ENCODE measurements around the gene SLC5A6.

The SLC5A6 gene

DNA sequence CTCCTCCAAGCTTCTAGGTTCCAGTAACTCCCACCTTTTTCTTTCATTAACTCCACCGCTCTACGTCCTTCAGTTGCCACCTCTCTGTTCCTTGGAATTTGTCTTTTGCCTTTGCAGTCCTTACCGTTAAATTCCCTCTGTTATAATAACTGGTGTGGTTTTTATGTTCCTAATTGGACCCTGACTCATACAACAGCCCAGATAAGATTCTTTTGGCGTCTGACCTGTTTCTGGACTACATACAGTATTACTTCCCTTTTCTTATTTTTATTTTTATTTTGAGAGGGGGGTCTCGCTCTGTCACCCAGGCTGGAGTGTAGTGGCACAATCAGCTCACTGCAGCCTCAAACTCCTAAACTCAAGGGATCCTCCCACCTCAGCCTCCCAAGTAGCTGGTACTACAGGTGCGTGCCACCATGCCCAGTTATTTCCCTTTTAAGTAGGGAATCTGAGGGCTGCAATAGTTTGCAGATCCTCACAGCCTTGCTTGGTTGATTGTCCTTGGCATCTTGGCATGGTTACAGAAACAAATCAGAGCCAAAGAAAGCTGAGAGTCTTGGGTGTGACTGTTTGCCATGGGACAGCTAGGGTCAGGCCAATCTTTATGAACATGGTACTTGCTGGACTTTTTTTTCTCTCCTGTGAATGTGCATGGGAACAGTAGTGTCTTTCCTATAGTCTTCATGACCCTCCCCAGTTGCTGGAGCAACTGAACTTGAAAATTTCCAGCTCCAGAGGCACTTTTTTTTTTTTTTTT lies 41.3 kb downstream of the SLC5A6 start:
- no peak for DNase-seq

DNA sequence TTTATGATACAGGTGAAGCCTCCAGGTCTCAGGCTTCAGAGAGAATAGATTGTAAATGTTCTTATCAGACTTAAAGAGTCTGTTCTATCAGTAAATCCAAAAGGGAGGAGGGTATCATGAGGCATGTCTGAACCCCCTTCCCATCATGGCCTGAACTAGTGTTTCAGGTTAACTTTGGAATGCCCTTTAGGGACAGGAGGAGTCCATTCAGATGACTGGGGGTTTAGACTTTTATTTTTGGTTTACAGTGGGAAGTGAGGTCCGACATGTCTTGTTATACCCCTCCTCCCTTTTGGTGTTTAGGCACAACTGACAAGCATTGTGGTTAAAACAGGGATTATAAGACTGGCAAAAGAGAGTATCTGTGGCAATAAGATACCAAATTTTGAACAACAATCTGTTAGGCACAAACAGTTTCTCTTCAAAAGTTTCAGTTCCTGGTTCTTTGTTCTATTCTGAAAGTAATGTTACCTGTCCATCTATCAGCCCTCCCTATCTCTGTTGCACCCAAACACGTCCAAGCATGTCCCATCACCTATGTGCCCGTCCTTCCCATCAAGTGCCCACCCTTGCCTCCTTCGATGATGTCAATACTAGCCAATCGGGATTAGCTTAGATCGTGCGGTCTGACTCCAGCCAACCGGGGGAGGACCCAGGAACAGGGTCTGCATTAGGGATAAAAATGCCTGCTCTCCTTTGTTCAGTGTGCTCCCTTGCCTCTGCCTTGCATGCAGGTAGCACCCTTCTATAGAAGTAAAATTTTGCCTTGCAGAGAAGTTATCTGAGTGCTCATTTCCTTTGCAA lies 46.9 kb downstream of the SLC5A6 start:
- DNase-seq, result no peak

DNA sequence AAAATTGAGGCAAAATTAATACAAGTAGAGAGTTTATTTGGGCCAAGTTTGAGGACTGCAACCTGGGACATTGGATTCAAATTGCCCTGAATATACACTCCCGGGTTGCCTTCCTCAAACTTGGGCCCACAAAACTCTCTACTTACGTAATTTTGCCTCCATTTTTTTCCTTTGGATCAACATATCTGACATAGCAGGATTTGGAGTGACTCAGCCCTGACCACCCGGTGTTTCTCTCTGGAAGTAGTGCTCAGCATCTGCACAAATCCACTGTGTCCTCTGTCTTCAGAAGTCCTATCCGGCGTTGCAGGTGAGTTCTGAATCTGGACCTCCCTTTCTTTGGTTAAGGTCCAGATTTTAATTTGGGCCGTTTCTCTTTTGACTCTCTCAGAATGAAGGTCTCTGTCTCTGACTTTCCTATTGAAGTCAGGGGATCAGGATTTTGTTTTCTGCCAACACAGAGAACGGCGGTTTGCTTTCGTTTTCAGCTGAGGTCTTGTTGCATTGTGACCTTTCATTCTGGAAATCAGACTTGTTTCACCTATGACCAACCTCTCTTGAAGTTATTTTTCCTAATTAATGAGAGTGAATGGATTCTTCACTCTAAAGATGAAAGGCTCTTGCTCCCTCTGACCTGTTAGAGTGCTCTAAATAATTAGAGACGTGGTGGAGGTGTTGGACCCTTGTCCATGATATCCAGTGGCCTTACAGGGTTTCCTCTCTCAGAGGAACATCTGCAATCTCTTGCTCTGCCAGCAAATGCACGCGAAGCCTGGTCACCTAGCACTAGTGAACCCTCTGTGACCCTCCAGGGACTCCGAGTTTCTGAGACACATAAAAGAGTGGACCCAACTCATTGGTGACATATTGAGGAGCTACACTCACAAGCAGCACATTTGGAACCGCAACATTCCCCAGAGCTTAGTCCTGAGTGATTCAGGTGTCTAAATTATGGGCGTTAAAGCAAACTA lies 49.6 kb downstream of the SLC5A6 start:
- DNase-seq, result no peak

DNA sequence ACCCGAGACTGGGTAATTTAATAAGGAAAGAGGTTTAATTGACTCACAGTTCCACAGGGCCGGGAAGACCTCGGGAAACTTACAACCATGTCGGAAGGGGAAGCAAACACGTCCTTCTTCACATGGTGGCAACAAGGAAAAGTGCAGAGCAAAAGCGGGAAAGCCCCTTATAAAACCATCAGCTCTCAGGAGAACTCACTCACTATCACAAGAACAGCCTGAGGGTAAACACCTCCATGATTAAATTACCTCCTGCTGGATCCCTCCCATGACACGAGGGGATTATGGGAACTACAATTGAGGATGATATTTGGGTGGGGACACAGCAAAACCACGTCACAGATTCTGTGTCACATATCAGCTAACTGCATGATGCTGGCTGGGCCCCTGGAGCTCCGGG lies 51.9 kb downstream of the SLC5A6 start:
- no peak for DNase-seq

DNA sequence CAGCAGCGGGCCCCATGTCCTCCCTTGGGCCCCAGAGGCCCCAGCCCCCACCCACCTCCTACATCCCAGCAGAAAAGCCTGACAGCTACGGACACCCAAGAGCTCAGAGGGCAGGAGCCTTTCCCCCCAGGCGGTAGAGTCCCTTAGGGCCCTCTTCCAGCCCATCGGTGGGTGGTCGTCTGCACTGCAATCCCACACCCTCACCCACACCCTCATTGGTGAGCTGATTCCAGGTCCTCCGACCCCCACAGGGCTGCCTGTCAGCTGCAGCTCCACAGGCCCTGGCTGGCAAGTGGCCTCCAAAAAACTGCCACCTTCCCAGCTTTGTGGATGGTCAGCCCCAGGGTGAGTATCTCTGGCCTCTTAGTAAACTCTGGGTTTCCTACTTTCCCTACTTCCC lies 52.8 kb downstream of the SLC5A6 start:
- no peak for DNase-seq

DNA sequence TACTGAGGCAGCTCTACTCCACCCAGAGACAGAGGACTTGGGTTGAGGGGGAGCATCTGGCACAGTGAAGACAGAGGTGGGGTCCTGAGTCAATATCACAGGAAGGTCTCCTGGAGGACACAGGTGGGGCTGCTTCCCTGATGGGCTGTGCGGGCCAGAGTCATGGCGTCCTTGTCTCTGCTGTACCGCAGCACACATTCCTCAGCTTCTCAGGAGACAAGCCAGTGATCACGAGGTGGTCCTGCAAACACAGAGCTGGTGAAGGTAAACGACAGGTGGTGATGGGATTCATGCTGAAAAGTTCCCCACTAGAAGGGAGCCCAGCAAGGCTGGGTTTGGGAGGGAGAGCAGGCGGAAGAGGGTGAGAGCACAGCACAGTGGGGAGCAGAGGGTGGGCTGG lies 53.6 kb downstream of the SLC5A6 start:
- DNase-seq, result no peak

DNA sequence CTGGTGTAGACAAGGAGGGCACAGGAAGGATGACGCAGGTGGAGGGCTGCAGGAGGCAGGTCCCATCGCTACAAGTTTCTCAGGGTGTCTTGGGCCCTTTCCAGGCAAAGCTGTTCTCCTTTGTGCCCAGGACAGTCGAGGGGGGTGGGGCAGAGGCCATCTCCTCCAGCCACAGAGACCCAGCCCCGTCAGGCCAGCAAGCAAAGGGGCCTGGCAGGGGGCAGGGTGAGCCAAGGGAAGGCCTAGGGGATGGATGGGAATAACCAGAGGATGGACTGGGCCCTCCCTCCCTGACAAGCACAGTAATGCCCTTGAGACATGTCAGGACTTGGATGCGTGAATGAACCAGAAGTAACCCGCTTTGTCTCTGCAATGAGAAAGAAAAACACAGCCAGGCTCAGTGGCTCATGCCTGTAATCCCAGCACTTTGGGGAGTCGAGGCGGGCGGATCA lies 57.0 kb downstream of the SLC5A6 start:
- no peak for DNase-seq

DNA sequence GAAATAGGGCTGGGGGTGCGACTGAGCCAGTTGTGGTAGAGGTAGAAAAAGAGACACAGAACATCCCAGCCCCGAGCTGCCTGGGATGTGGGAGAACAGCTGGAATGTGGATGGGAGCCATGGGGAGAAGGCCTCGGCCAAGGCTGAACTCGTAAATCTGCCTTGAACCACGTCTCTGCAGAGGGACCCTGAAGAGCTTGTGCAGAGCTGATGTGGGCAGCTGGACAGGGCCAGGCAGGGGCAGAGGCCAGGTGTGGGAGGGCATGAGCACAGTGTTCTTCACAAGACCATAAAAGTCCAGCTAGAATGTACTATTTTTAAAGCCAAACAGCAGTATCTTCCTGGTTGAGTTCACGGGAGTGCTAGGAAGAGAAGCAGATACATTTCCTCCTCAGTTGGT lies 57.6 kb downstream of the SLC5A6 start:
- DNase-seq, result no peak

DNA sequence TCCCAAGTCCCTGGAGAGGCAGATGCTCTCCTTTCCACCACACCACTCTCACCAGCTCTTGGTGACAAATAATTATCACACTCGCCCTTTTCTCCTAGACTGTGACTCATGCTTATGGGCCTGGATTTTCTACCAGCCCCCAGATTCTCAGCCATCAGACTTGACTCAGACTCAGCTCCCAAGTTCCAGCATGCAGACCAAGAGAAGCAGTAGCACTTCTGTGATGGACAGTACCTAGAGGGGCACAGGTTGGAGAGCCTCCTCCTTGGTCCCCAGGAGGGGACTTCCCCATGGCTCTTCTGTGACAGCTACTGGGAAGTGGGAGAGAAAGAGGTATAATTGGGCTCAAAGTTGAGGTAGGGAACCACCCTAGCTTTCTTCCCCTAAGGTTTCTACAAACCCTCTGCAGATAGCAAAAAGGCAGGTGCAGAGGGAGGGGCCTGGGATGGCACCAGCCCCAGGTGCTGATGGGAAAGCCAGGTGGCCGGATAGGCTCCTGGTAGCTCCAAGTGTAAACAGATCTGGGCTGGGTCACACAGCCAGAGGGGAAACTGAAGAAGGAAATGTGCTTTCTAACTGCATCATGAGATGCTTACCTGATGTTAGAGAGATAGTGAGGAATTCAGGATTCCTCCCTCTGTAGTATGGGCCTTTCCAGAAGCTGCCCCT lies 59.1 kb downstream of the SLC5A6 start:
- no peak for DNase-seq

DNA sequence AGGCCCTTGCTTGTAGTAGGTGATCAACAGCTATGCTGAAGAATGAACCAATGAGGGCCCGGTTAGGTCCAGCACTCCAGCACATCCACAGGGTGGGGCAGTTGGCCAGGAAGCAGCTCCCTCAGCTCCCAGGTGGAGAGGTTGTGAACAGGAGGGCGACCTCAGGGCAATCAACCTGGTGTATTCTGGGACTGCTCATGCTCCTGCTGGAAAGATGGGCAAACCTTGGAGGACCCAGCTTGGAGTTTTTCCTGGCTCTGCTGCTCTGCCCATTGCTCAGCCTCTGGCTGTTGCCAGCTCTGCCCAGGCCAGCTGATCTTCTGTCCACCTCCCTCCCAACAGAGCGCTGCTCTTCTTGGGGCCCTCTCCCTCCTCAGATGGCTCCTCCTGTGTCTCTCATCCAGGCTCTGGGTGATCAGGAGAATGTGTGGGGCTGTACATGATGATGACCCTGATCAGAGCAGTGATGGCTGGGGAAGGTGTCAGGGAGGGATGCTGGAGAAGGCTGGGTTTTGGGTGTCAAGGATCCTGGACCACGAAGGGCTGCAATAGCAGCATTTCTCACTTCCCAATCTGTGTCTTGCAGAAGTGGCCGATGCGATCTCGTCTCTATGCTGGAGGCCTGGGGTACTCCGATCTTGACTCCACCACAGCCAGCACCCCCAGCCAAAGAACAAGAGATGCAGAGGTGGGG lies 59.8 kb downstream of the SLC5A6 start:
- DNase-seq, result no peak

DNA sequence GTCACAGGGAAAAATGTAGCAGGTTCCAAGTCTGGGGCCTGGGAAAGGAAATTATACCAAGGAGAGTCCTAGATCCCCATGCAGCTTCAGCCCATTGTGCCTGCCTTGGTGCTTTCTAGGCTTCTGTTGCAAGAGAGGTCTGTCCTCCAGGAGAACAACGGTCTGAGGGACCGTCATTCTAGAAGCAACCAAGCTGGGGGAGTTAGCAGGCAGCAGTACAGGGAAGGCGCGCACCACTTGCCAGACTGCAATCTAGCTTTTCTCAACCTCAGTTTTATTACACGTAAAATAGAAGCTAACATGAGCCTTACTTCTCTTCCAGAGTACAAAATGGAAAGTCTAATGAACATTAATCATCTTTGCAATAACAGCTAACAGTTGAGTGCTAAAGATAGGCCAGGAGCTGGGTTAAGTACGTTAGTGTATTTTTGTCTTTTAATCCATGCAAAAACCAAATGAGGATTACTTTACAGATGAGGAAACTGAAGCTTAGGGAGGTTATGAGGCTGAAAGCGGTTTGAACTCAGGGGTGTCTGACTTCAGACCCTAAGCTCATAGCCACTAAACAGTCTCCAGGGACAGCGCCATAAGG lies 61.3 kb downstream of the SLC5A6 start:
- DNase-seq, result no peak

Data from activated CD4-positive, CD25-positive, alpha-beta regulatory T cell treated with anti-CD3 and anti-CD28 coated beads, Interleukin-2, amount 50 U/mL, for 72 hours (primary cell).